Loucy (cell line): ENCODE data around the gene LONP2.

Experiments used
- CTCF ChIP-seq: fragments of 200-600 bp; sonication (generic); conservative IDR thresholded peaks from 2 replicates; pipeline ENCODE4 v1.5.1; 2014; ENCODE audit warnings: mild to moderate bottlenecking, antibody characterized with exemption, low read length
- EZH2phosphoT487 ChIP-seq: fragments of 200-600 bp; IDR thresholded peaks from 2 replicates; pipeline ENCODE4 v1.6.1; 2018; ENCODE audit warnings: antibody characterized with exemption, mild to moderate bottlenecking, moderate library complexity, borderline replicate concordance

- TF ChIP-seq CTCF (no peak), EZH2phosphoT487 (no peak)
Observed at GRCh38 chr16:48234630-48235029, 9.5 kb upstream of the LONP2 start.
